Epithelial cell of esophagus (primary cell): ENCODE data around the gene CPED1.

Experiments
- DNase-seq: peaks from one replicate; pipeline ENCODE4 v3.0.0; 2010; ENCODE audit warnings: low read depth
- H3K4me3 ChIP-seq: 2 replicates; pipeline ENCODE4 v1.5.1; 2011; ENCODE audit warnings: mild to moderate bottlenecking, low read length, control low read depth
- CTCF ChIP-seq: IDR thresholded peaks from 2 replicates; pipeline ENCODE4 v1.5.1; 2011; ENCODE audit warnings: low read depth, mild to moderate bottlenecking, low read length, control low read depth, inconsistent platforms; ENCODE audit not compliant: insufficient read depth; ENCODE audit errors: missing control alignments

The CPED1 gene

GRCh38 chr7:121132940-121133339 is 144.4 kb downstream of the CPED1 start:
- no peak for TF ChIP-seq CTCF
- no peak overlapping the region for H3K4me3 ChIP-seq

GRCh38 chr7:121133444-121133843 is 144.9 kb downstream of the CPED1 start:
- TF ChIP-seq CTCF = no peak
- no peak for DNase-seq
- no peak overlapping the region for H3K4me3 ChIP-seq

More at GRCh38 chr7:121132940-121133339, 144.4 kb downstream of the CPED1 start:
- DNase-seq = no peak

- no peak overlapping the region for H3K4me3 ChIP-seq
- DNase-seq = no peak
- no peak for TF ChIP-seq CTCF
Measured at GRCh38 chr7:121137580-121137979, 149.1 kb downstream of the CPED1 start.

GRCh38 chr7:121138262-121138933 is 149.9 kb downstream of the CPED1 start:
- peak; percentile 69 for DNase-seq
- no peak overlapping the region for H3K4me3 ChIP-seq

GRCh38 chr7:121139427-121139826 is 150.9 kb downstream of the CPED1 start:
- no peak overlapping the region for H3K4me3 ChIP-seq
- TF ChIP-seq CTCF = no peak
- DNase-seq = no peak

More at GRCh38 chr7:121138262-121138933, 149.9 kb downstream of the CPED1 start:
- no peak for TF ChIP-seq CTCF

- no peak for TF ChIP-seq CTCF
- DNase-seq = no peak
- no peak overlapping the region for H3K4me3 ChIP-seq
Measured at GRCh38 chr7:121140790-121141189, 152.3 kb downstream of the CPED1 start.

GRCh38 chr7:121151774-121152221 is 163.3 kb downstream of the CPED1 start:
- DNase-seq = no peak
- TF ChIP-seq CTCF = no peak
- H3K4me3 ChIP-seq = no peak overlapping the region
